Psoas muscle (tissue), 8 donors: ENCODE measurements around the gene ZNF738. TPM values are rescaled to one million over a fixed set of nuclear protein-coding genes. Genes with fewer than 3 reads are reported as not detected.
"Not testable (repeated sequence)": the region's sequence is repeated elsewhere in the genome, so short reads cannot be mapped to it uniquely, and the experiment has no call there.

Experiments used
- ATAC-seq, 4 donors: fragments of 200-7000 bp; cut with Tn5 transposase; one replicate each; pipeline ENCODE4 v1.9.1; 2020; ENCODE audit warnings: moderate library complexity in 3 of 4, mild to moderate bottlenecking in 2 of 4
- DNase-seq, 2 donors: peaks; one replicate each; pipeline ENCODE4 v3.0.0-alpha.2; 2020
- H3K27ac ChIP-seq: fragments of 200-600 bp; one replicate; pipeline ENCODE4 v1.8.0; 2022
- H3K27me3 ChIP-seq, 3 donors: fragments of 200-600 bp in 1 of 3; one replicate each; pipeline versions ENCODE4 v1.6.1 to v1.8.0; 2013 to 2022; ENCODE audit warnings: low read length in 2 of 3, mild to moderate bottlenecking in 2 of 3, moderate library complexity in 1 of 3; ENCODE audit not compliant: insufficient read depth in 3 of 3
- H3K36me3 ChIP-seq, 2 donors: fragments of 200-600 bp in 1 of 2; one replicate each; pipeline versions ENCODE4 v1.6.1 to v1.8.0; 2013 to 2022; ENCODE audit warnings: low read depth in 1 of 2, mild to moderate bottlenecking in 1 of 2, moderate library complexity in 1 of 2; ENCODE audit not compliant: insufficient read depth in 1 of 2
- H3K4me1 ChIP-seq: fragments of 200-600 bp; one replicate; pipeline ENCODE4 v1.8.0; 2022
- H3K4me3 ChIP-seq: fragments of 200-600 bp; one replicate; pipeline ENCODE4 v1.8.0; 2022; ENCODE audit warnings: mild to moderate bottlenecking
- H3K9me3 ChIP-seq: fragments of 200-600 bp; one replicate; pipeline ENCODE4 v1.8.0; 2022
- WGBS, 3 donors: extraction: QIAGEN DNeasy Blood & Tissue Kit; methylation state at CpG; one replicate each; pipeline versions ENCODE4 v1.1.6 to v1.1.7; 2013; 5-methylcytosine and 5-hydroxymethylcytosine counted together
- intact Hi-C, 2 donors: fragments of 100-400 bp; cut with DNase I; formaldehyde crosslinking; loops; one replicate each; pipeline versions ENCODE4 v1.11.0 to v1.14.2; 2022
- long read RNA-seq, 2 donors: library from polyadenylated mRNA; unstranded; transcript quantifications; one replicate each; pipeline ENCODE4 v2.0.0, GENCODE V29; 2021
- polyA plus RNA-seq, 3 donors: library from polyadenylated mRNA; stranded (reverse); fragments of 200-250 nt; gene quantifications; one replicate each; pipeline ENCODE4 v1.2.3, GENCODE V29; 2013
- total RNA-seq, 4 donors: library from RNA; stranded (reverse); fragmentation: NEBNext Ultra II Directional in 2 of 4; extraction: Animal tissue kit (Norgen Biotek cat#: 25700) in 2 of 4; gene quantifications; one replicate each; pipeline versions ENCODE4 v1.2.1 to v1.2.4, GENCODE V29; 2021 to 2023
- TF ChIP-seq, protein P1 (sequence below): fragments of 200-600 bp; IDR thresholded peaks from one replicate; pipeline ENCODE4 v1.8.0; 2022; ENCODE audit warnings: antibody characterized with exemption
- donor health status: healthy with polysubstance abuse.
- donor health status: DM: no; HTN: no; CAD: no; lungs with moderate emphysema.
- donor health status: Bipolar disorder and iron deficiency.
- donor health status: healthy.
- donor health status: DM: yes; HTN: yes; CAD: no.
- donor health status: DM: no; HTN: no; CAD: no.
- donor health status: DM: no; HTN: no; CAD: no.
- donor health status: DM: yes; HTN: yes; CAD: no.

Gene ZNF738
- total RNA-seq (1 to 10 TPM in 1 of 4 donors, under 1 TPM in 3; 0.56 to 1.1 (median 0.69) TPM), polyA plus RNA-seq (1 to 10 TPM in 1 of 3 donors, under 1 TPM in 2; 0.48 to 1.7 (median 0.89) TPM)
- long read RNA-seq, donor 1: 0 reads
- long read RNA-seq, donor 2: 0 reads

DNA sequence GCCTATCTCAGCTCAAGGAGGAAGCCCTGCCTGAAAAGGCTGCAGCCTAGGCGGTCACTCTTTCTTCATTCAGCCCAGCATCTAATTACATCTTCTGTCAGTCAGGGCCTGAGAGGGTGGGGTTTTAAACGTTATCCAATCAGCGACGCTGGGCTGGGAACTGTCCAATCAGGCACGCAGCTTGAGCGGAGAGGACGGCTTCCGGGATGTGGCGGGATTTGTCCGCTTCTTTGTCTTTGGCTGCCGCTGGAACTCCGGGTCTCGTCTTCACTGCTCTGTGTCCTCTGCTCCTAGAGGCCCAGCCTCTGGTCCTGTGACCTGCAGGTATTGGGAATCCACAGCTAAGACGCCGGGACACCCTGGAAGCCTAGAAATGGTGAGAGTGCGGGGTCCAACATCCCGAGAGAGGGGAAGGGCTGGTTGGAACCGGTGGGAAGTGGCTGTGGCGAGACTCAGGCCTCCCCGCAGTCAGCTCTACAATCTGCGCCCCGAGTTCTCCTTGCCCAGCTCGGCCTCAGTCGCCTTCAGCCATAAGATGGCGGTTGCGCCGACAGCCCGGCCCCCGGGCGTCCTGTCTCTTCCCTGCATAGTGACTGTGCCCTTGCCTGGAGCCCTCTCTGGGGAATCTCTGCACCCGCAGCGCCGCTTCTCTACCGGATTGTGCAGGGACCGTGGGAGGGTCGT lies at the start of gene ZNF738:
Gene ZNF738, plus strand, starts transcription at position 233 of the 684 bp plus-strand sequence. Its CDS starts 141 bp downstream, at position 374.
- Histone ChIP-seq H3K4me3 (peak within 1 kb of the TSS; percentile 85), H3K4me1 (no peaks in the 10 kb centered on the region), H3K27me3 (peaks cover 0 to 3% (median 0%) of the 10 kb centered on the region in 3 donors), H3K36me3 (peaks cover 0 to 4% of the 10 kb centered on the region in 2 donors), H3K27ac (peak within 1 kb of the TSS; percentile 46), H3K9me3 (no peaks in the 10 kb centered on the region)
- DNase-seq (peak; percentile 91 to 94), ATAC-seq (peak; percentile 98 to 100 (median 99))
- WGBS, 3 donors: 0 to 1% (median 0%) methylated on average over 35 to 36 of the region's 36 CpGs
- intact Hi-C loops: loop anchor here in 1 of 2 donors (1.0 kb wide), 1 partner anchor 31 kb away; no protein-coding TSS in a partner anchor
- TF ChIP-seq, protein P1, sequence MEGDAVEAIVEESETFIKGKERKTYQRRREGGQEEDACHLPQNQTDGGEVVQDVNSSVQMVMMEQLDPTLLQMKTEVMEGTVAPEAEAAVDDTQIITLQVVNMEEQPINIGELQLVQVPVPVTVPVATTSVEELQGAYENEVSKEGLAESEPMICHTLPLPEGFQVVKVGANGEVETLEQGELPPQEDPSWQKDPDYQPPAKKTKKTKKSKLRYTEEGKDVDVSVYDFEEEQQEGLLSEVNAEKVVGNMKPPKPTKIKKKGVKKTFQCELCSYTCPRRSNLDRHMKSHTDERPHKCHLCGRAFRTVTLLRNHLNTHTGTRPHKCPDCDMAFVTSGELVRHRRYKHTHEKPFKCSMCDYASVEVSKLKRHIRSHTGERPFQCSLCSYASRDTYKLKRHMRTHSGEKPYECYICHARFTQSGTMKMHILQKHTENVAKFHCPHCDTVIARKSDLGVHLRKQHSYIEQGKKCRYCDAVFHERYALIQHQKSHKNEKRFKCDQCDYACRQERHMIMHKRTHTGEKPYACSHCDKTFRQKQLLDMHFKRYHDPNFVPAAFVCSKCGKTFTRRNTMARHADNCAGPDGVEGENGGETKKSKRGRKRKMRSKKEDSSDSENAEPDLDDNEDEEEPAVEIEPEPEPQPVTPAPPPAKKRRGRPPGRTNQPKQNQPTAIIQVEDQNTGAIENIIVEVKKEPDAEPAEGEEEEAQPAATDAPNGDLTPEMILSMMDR: no peak

DNA sequence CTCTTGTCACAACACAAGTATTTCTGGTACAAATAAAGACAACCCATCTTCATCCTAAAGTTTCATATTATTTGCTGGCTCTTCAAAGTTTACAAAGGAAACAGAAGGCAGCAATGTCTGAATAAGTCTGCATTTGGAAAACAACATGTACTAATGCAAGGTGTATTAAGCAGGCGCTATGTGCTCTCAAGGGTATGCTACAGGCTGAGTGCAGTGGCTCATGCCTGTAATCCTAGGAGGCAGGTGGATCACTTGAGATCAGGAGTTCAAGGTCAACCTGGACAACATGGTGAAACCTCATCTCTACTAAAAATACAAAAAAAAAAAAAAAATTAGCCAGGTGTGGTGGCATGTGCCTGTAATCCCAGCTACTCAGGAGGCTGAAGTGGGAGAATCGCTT lies 46.0 kb upstream of the ZNF738 start:
- 96 to 98% (median 96%) methylated on average over 2 of the region's 2 CpGs for WGBS, 3 donors
- H3K4me1 ChIP-seq, DNase-seq, H3K9me3 ChIP-seq, H3K36me3 ChIP-seq, intact Hi-C loops, ATAC-seq, H3K4me3 ChIP-seq, H3K27ac ChIP-seq, H3K27me3 ChIP-seq: not testable (repeated sequence)

DNA sequence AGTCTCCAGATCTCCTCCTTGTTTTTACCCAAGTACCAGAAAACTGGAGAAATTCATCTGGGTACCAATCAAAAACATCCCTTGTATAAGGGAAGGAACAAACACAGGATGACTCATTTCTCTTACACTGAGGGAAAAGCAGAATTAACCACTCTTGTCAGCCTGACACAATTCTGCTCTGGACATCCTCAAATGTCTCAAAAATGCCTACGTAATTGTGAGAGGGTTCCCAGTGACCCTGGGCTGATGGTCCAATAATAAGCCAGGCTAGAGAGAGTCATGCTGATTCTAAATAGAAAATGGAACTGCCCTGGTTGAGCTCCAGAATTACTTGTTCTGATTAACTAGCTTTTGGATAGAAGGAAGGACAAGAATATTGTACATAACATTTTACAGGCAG lies 44.1 kb upstream of the ZNF738 start:
- ATAC-seq: no peak
- no peak overlapping the region for H3K4me3 ChIP-seq
- 74 to 87% (median 85%) methylated on average over 1 of the region's 1 CpG for WGBS, 3 donors
- no peak overlapping the region for H3K27ac ChIP-seq
- DNase-seq: no peak
- no peaks in the 10 kb centered on the region for H3K27me3 ChIP-seq
- peaks cover 9% of the 10 kb centered on the region for H3K4me1 ChIP-seq
- TF ChIP-seq, protein P1: no peak
- no peaks in the 10 kb centered on the region for H3K9me3 ChIP-seq
- H3K36me3 ChIP-seq: no peaks in the 10 kb centered on the region
- intact Hi-C loops: no loop called here

DNA sequence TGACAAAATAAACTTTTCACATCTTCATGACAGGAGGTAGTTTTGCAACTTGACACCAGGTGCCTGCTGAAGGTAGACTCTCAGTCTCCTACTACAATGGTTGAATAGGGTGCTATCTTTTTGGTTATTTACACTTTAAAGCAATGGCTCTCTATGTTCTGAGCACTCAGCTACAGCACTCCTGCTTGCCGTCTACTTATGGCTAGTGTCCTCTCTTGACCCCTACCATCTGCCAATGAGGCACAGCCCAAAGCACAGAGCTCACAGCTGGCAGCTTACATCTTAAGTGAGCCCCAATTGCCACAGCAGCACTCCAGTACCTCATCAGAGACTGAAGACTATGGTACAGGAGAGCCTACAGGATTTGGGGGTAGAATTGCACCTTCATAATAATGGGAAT lies 41.0 kb upstream of the ZNF738 start:
- H3K27me3 ChIP-seq: no peaks in the 10 kb centered on the region
- H3K27ac ChIP-seq: no peak overlapping the region
- intact Hi-C loops: no loop called here
- H3K4me3 ChIP-seq: no peak overlapping the region
- no peaks in the 10 kb centered on the region for H3K9me3 ChIP-seq
- TF ChIP-seq, protein P1: no peak
- DNase-seq (no peak), ATAC-seq (peak in 1 of 4 donors; percentile 44)
- peaks cover 9% of the 10 kb centered on the region for H3K4me1 ChIP-seq
- WGBS, 3 donors: 12 to 33% (median 22%) methylated on average over 1 of the region's 1 CpG
- no peaks in the 10 kb centered on the region for H3K36me3 ChIP-seq

DNA sequence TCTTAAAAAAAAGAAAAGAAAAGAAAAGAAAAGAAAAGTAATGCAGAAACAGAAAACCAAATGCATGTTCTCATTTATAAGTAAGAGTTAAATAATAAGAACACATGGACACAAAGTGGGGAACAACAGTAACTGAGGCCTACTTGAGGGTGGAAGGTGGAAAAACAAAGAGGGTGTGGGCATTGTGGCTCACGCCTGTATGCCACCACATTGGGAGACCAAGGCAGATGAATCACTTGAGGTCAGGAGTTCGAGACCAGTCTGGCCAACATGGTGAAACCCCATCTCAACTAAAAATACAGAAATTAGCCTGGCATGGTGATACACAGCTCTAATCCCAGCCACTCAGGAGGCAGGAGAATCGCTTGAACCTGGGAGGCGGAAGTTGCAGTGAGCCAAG lies 37.7 kb upstream of the ZNF738 start:
- TF ChIP-seq, protein P1: no peak
- DNase-seq: no peak
- Histone ChIP-seq H3K27me3 (no peaks in the 10 kb centered on the region), H3K36me3 (peaks cover 0 to 2% of the 10 kb centered on the region in 2 donors), H3K9me3 (peaks cover 4% of the 10 kb centered on the region), H3K4me3 (no peak overlapping the region), H3K27ac (no peak overlapping the region), H3K4me1 (peaks cover 9% of the 10 kb centered on the region)
- no peak for ATAC-seq
- 83 to 95% (median 87%) methylated on average over 4 of the region's 4 CpGs for WGBS, 3 donors
- intact Hi-C loops: loop anchor here in 1 of 2 donors (10.0 kb wide), 1 partner anchor 74 kb away; the partner anchor contains the start of gene ZNF493
